Measurements from ENCODE around the gene TMEM186. TPM values are rescaled to one million over a fixed set of nuclear protein-coding genes. Genes with fewer than 3 reads are reported as not detected.

Gene TMEM186
- total RNA-seq, 5 donors from 2014 or later (not counting 1 experiment from before 2014, with no cell fraction given): 4.1 to 14.5 (median 12.7) TPM

Other genes with a start within 250 kb of the TMEM186 start
- not detected for gene TMEM114, start 207.1 kb downstream of the TMEM186 start, total RNA-seq
- gene METTL22, start 175.9 kb downstream of the TMEM186 start, total RNA-seq: 10 to 100 TPM; 27.6 to 53.4 (median 34.4) TPM
- gene ABAT, start 123.0 kb downstream of the TMEM186 start, total RNA-seq: 10 to 100 TPM in 3 of 5 donors, 1 to 10 TPM in 2; 8.3 to 16.1 (median 11.7) TPM
- 10 to 100 TPM; 33.8 to 46.6 (median 43.7) TPM for gene PMM2, start 200 bp upstream of the TMEM186 start, total RNA-seq
- gene CARHSP1, start 71.4 kb upstream of the TMEM186 start, total RNA-seq: 10 to 100 TPM; 32.9 to 44.3 (median 41.8) TPM
- not detected for gene LITAFD, start 84.7 kb upstream of the TMEM186 start, total RNA-seq
- gene USP7, start 166.3 kb upstream of the TMEM186 start, total RNA-seq: 100 to 1,000 TPM; 159 to 261 (median 169) TPM